ENCODE measurements around the gene PDE8B. TPM values are rescaled to one million over a fixed set of nuclear protein-coding genes. Genes with fewer than 3 reads are reported as not detected.

The PDE8B gene
- total RNA-seq, 1 experiment from 2014 or later, result 1.8 TPM

DNA sequence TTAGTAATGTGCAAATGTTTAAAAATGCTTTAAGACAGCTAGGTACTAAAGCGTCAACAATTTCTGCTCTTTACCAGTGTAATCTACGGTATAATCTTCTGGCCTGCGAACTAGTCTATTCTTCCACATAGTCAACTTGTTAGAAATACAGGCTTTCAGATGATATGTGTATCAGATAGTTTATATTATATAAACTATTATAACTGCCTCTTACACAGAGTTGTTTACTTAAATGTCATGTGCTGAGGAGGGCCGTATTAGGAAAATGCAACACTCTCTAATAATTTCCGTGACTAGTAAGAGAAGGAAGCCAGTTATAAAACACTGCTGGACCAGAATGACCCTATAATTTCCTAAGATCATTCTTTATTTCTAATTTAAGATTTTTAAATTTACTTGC, 218.0 kb downstream of the PDE8B start:
- H2AFZ ChIP-seq, result no peak overlapping the region
- BruUV-seq (replicated peaks), result no TSS peak
- intact Hi-C loops (cut with micrococcal nuclease; ENCODE audit: unreplicated experiment), result no loop called here
- no peaks in the 10 kb centered on the region for H3K9me3 ChIP-seq (ENCODE audit: insufficient read depth, low read depth)
- DNase-seq, result no peak
- H3K4me3 ChIP-seq, result no peak overlapping the region
- H3K27ac ChIP-seq, result no peak overlapping the region
- H3K27me3 ChIP-seq (ENCODE audit: insufficient read depth, low read depth), result no peaks in the 10 kb centered on the region
- ChIA-PET CTCF (no interaction called here), POLR2A (ENCODE audit: unreplicated experiment) (no interaction called here)
- H4K20me1 ChIP-seq (ENCODE audit: insufficient read depth), result no peaks in the 10 kb centered on the region
- H3K9me2 ChIP-seq (ENCODE audit: insufficient read depth), result no peaks in the 10 kb centered on the region
- no peaks in the 10 kb centered on the region for H3K79me2 ChIP-seq (ENCODE audit: low read depth)
- H3K4me1 ChIP-seq (replicated peaks; ENCODE audit: insufficient read depth), result peaks cover 33% of the 10 kb centered on the region
- H3K4me2 ChIP-seq, result no peak overlapping the region
- H3K36me3 ChIP-seq (ENCODE audit: low read depth), result no peaks in the 10 kb centered on the region
- TF ChIP-seq, protein P1, sequence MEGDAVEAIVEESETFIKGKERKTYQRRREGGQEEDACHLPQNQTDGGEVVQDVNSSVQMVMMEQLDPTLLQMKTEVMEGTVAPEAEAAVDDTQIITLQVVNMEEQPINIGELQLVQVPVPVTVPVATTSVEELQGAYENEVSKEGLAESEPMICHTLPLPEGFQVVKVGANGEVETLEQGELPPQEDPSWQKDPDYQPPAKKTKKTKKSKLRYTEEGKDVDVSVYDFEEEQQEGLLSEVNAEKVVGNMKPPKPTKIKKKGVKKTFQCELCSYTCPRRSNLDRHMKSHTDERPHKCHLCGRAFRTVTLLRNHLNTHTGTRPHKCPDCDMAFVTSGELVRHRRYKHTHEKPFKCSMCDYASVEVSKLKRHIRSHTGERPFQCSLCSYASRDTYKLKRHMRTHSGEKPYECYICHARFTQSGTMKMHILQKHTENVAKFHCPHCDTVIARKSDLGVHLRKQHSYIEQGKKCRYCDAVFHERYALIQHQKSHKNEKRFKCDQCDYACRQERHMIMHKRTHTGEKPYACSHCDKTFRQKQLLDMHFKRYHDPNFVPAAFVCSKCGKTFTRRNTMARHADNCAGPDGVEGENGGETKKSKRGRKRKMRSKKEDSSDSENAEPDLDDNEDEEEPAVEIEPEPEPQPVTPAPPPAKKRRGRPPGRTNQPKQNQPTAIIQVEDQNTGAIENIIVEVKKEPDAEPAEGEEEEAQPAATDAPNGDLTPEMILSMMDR (conservative IDR thresholded peaks at IDR 0.05), result no peak
- TF ChIP-seq EZH2 (IDR thresholded peaks at IDR 0.05; ENCODE audit: low read depth), result no peak
- peaks cover 18% of the 10 kb centered on the region for H3F3A ChIP-seq (ENCODE audit: insufficient read depth, low read depth)

DNA sequence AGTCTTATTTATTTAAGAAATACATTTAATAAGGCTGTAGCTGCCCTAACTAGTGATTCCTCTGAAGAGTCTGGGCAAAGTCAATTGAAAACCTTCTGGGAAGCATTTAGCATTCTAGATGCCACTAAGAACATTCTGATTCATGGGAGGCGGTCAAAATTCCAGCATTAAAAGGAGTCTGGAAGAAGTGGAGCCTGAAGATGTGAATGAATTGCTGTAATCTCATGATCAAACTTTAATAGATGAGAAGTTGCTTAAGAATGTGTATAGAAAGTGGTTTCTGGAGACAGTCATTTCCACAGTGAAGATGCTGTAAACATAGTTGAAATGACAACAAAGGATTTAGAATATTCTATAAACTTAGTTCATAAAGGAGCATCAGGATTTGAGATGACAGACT, 220.2 kb downstream of the PDE8B start:
- H3F3A ChIP-seq (ENCODE audit: insufficient read depth, low read depth), result peaks cover 16% of the 10 kb centered on the region
- intact Hi-C loops (cut with micrococcal nuclease; ENCODE audit: unreplicated experiment), result no loop called here
- no peaks in the 10 kb centered on the region for H3K27me3 ChIP-seq (ENCODE audit: insufficient read depth, low read depth)
- no TSS peak for BruUV-seq (replicated peaks)
- no peaks in the 10 kb centered on the region for H3K9me3 ChIP-seq (ENCODE audit: insufficient read depth, low read depth)
- no peak overlapping the region for H3K4me2 ChIP-seq
- no peak for TF ChIP-seq EZH2 (IDR thresholded peaks at IDR 0.05; ENCODE audit: low read depth)
- TF ChIP-seq, protein P1 (conservative IDR thresholded peaks at IDR 0.05), result no peak
- no peaks in the 10 kb centered on the region for H4K20me1 ChIP-seq (ENCODE audit: insufficient read depth)
- peak in 1 of 2 experiments; percentile 48 for DNase-seq
- H3K79me2 ChIP-seq (ENCODE audit: low read depth), result no peaks in the 10 kb centered on the region
- H2AFZ ChIP-seq, result no peak overlapping the region
- ChIA-PET CTCF (no interaction called here), POLR2A (ENCODE audit: unreplicated experiment) (no interaction called here)
- no peak overlapping the region for H3K4me3 ChIP-seq
- no peaks in the 10 kb centered on the region for H3K9me2 ChIP-seq (ENCODE audit: insufficient read depth)
- H3K36me3 ChIP-seq (ENCODE audit: low read depth), result no peaks in the 10 kb centered on the region
- peaks cover 28% of the 10 kb centered on the region for H3K4me1 ChIP-seq (replicated peaks; ENCODE audit: insufficient read depth)
- no peak overlapping the region for H3K27ac ChIP-seq

DNA sequence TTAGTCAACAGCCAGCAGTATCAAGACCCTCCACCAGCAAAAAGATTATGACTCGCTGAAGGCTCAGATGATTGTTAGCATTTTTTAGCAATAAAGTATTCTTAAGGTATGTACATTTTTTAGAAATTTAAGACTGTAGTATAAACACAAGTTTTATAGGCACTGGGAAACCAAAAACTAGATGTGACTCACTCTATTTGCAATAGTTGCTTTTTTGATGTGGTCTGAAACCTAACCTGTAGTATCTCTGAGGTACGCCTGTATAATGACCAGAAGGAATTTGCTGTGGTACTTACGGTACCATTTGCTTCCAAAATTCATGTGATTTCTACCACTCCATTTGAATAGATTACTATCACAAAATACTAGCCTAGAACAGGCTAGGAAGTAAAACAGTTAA, 220.8 kb downstream of the PDE8B start:
- H3F3A ChIP-seq (ENCODE audit: insufficient read depth, low read depth), result peaks cover 11% of the 10 kb centered on the region
- H3K4me2 ChIP-seq, result no peak overlapping the region
- H2AFZ ChIP-seq, result no peak overlapping the region
- TF ChIP-seq, protein P1 (conservative IDR thresholded peaks at IDR 0.05), result no peak
- no peak for TF ChIP-seq EZH2 (IDR thresholded peaks at IDR 0.05; ENCODE audit: low read depth)
- BruUV-seq (replicated peaks), result no TSS peak
- intact Hi-C loops (cut with micrococcal nuclease; ENCODE audit: unreplicated experiment), result no loop called here
- POLR2A ChIA-PET (ENCODE audit: unreplicated experiment), result no interaction called here
- no peaks in the 10 kb centered on the region for H3K9me3 ChIP-seq (ENCODE audit: insufficient read depth, low read depth)
- no peaks in the 10 kb centered on the region for H3K9me2 ChIP-seq (ENCODE audit: insufficient read depth)
- H3K27ac ChIP-seq, result no peak overlapping the region
- H4K20me1 ChIP-seq (ENCODE audit: insufficient read depth), result no peaks in the 10 kb centered on the region
- H3K27me3 ChIP-seq (ENCODE audit: insufficient read depth, low read depth), result no peaks in the 10 kb centered on the region
- no peaks in the 10 kb centered on the region for H3K79me2 ChIP-seq (ENCODE audit: low read depth)
- CTCF ChIA-PET, result no interaction called here
- H3K36me3 ChIP-seq (ENCODE audit: low read depth), result no peaks in the 10 kb centered on the region
- peaks cover 22% of the 10 kb centered on the region for H3K4me1 ChIP-seq (replicated peaks; ENCODE audit: insufficient read depth)
- H3K4me3 ChIP-seq, result no peak overlapping the region
- peak in 1 of 2 experiments; percentile 82 for DNase-seq
